GM18909 (cell line): Measurements from ENCODE around the gene STPG3.

ENCODE experiments used
- ATAC-seq: cut with Tn5 transposase; IDR thresholded peaks from one replicate; pipeline ENCODE4 v1.9.1; 2021; ENCODE audit warnings: mild to moderate bottlenecking; ENCODE audit not compliant: unreplicated experiment, poor library complexity

Gene STPG3

GRCh38 chr9:137298401-137299202, 47.5 kb downstream of the STPG3 start:
- no peak for ATAC-seq

GRCh38 chr9:137299203-137299565, 48.1 kb downstream of the STPG3 start:
- no peak for ATAC-seq

- ATAC-seq = no peak
Measured at GRCh38 chr9:137299938-137300337, 48.9 kb downstream of the STPG3 start.

- ATAC-seq = no peak
Measured at GRCh38 chr9:137300567-137301080, 49.5 kb downstream of the STPG3 start.

GRCh38 chr9:137301081-137301947, 50.2 kb downstream of the STPG3 start:
- ATAC-seq = peak; percentile 26

- peak; percentile 72 for ATAC-seq
Measured at GRCh38 chr9:137302118-137302448, 51.0 kb downstream of the STPG3 start, which contains the start of gene NRARP. Gene NRARP (minus strand): TSS chr9:137302271. CDS start chr9:137301928, 343 bp downstream.

- ATAC-seq = peak; percentile 53
Measured at GRCh38 chr9:137302449-137303150, 51.5 kb downstream of the STPG3 start.
